GM12878 (cell line): ENCODE measurements around the gene MAP2K1. TPM values are rescaled to one million over a fixed set of nuclear protein-coding genes. Genes with fewer than 3 reads are reported as not detected.

Experiments used
- CEBPB ChIP-seq, 2 experiments: fragments of 150-350 bp in 1 of 2; IDR thresholded peaks; 2 replicates each; pipeline ENCODE4 v1.6.1; 2012 to 2014; ENCODE audit warnings: low read depth in 2 of 2, low read length in 2 of 2, borderline replicate concordance in 1 of 2, inconsistent platforms in 1 of 2
- CHD1 ChIP-seq: IDR thresholded peaks from 2 replicates; pipeline ENCODE4 v1.6.1; 2012; ENCODE audit warnings: low read depth, low read length, improper control_type of control experiment
- CREM ChIP-seq: IDR thresholded peaks from 2 replicates; pipeline ENCODE4 v1.6.1; 2014; ENCODE audit warnings: antibody characterized with exemption, low read depth
- DPF2 ChIP-seq: fragments of 450-650 bp; IDR thresholded peaks from 2 replicates; pipeline ENCODE4 v1.6.1; 2017; ENCODE audit warnings: mild to moderate bottlenecking
- E4F1 ChIP-seq: fragments of 450-650 bp; IDR thresholded peaks from 2 replicates; pipeline ENCODE4 v1.6.1; 2018; ENCODE audit warnings: borderline replicate concordance, mild to moderate bottlenecking; ENCODE audit not compliant: partially characterized antibody
- EGR1 ChIP-seq, 2 experiments: IDR thresholded peaks; 1 replicate in 1 of 2; 2 replicates in 1 of 2; pipeline ENCODE4 v1.6.1; 2011 to 2012; ENCODE audit warnings: low read depth in 2 of 2, low read length in 2 of 2, borderline replicate concordance in 1 of 2, mild to moderate bottlenecking in 1 of 2, moderate library complexity in 1 of 2
- EP300 ChIP-seq, 2 experiments: fragments of 150-350 bp in 1 of 2; IDR thresholded peaks; 2 replicates each; pipeline ENCODE4 v1.6.1; 2011 to 2012; ENCODE audit warnings: low read depth in 2 of 2, low read length in 2 of 2, borderline replicate concordance in 1 of 2, improper control_type of control experiment in 1 of 2, inconsistent platforms in 1 of 2; ENCODE audit not compliant: control insufficient read depth in 1 of 2
- IKZF1 ChIP-seq: fragments of 450-650 bp; conservative IDR thresholded peaks from 2 replicates; pipeline ENCODE4 v1.6.1; 2017; ENCODE audit warnings: antibody characterized with exemption, mild to moderate bottlenecking
- IRF5 ChIP-seq: fragments of 450-650 bp; IDR thresholded peaks from 2 replicates; pipeline ENCODE4 v1.6.1; 2017; ENCODE audit warnings: borderline replicate concordance
- MLLT1 ChIP-seq: fragments of 450-650 bp; IDR thresholded peaks from 2 replicates; pipeline ENCODE4 v1.6.1; 2016; ENCODE audit warnings: mild to moderate bottlenecking
- MXI1 ChIP-seq: fragments of 150-350 bp; IDR thresholded peaks from 2 replicates; pipeline ENCODE4 v1.6.1; 2011; ENCODE audit warnings: low read depth, mild to moderate bottlenecking, inconsistent platforms, low read length, improper control_type of control experiment
- MYB ChIP-seq: fragments of 150-350 bp; IDR thresholded peaks from 2 replicates; pipeline ENCODE4 v1.6.1; 2014; ENCODE audit warnings: mild to moderate bottlenecking, low read depth, low read length, borderline replicate concordance
- NR2C1 ChIP-seq: fragments of 450-650 bp; IDR thresholded peaks from 2 replicates; pipeline ENCODE4 v1.6.1; 2017; ENCODE audit warnings: antibody characterized with exemption, mild to moderate bottlenecking, moderate library complexity
- PAX5 ChIP-seq: IDR thresholded peaks from 2 replicates; pipeline ENCODE4 v1.6.1; 2011; ENCODE audit warnings: low read depth, low read length, borderline replicate concordance
- PAX8 ChIP-seq: fragments of 450-650 bp; IDR thresholded peaks from 2 replicates; pipeline ENCODE4 v1.6.1; 2017; ENCODE audit warnings: mild to moderate bottlenecking, moderate library complexity
- RCOR1 ChIP-seq: conservative IDR thresholded peaks from 2 replicates; pipeline ENCODE4 v1.6.1; 2012; ENCODE audit warnings: low read depth, low read length, improper control_type of control experiment
- RELB ChIP-seq: fragments of 450-650 bp; IDR thresholded peaks from 2 replicates; pipeline ENCODE4 v1.6.1; 2017; ENCODE audit warnings: low read depth, mild to moderate bottlenecking, moderate library complexity
- YBX1 ChIP-seq: fragments of 450-650 bp; IDR thresholded peaks from 2 replicates; pipeline ENCODE4 v1.6.1; 2016; ENCODE audit warnings: antibody characterized with exemption
- ZBTB11 ChIP-seq: fragments of 450-650 bp; formaldehyde crosslinking; IDR thresholded peaks from 2 replicates; pipeline ENCODE4 v1.5.0; 2022; ENCODE audit warnings: mild to moderate bottlenecking, missing genetic modification characterization
- ZNF217 ChIP-seq: fragments of 450-650 bp; IDR thresholded peaks from 2 replicates; pipeline ENCODE4 v1.6.1; 2017; ENCODE audit warnings: antibody characterized with exemption, mild to moderate bottlenecking
- polyA plus RNA-seq, 11 experiments: library from polyadenylated mRNA; depleted of rRNA in 4 of 11; unstranded in 6 of 11; stranded (reverse) in 5 of 11; fragments of >200 nt; fragmentation: Nextera tagmentation in 4 of 11; fragmentation: Illumina TruSeq in 1 of 11; extraction: Ambion mirVana in 4 of 11; extraction: Trizol in 1 of 11; gene quantifications; 1 replicate in 1 of 11; 2 replicates in 10 of 11; pipeline versions ENCODE4 v1.2.1 to v1.2.3, GENCODE V29; 2011 to 2016; ENCODE audit warnings: inconsistent platforms in 2 of 11, missing spikeins in 2 of 11, low read depth in 1 of 11
- total RNA-seq, 4 experiments: library from RNA; depleted of rRNA in 3 of 4; stranded (reverse); fragments of >200 nt in 3 of 4; fragmentation: Illumina TruSeq in 1 of 4; extraction: Trizol in 1 of 4; gene quantifications; 2 replicates each; pipeline versions ENCODE4 v1.2.1 to v1.2.3, GENCODE V29; 2013 to 2021

MAP2K1 gene
- total and polyA plus RNA-seq, 10 of the 15 experiments (the other 5 are each of a cell fraction or from before 2014, with no cell fraction given) = 11.2 to 112 (median 56.6) TPM

GRCh38 chr15:66390678-66391077 lies 4.0 kb downstream of the MAP2K1 start (continued):
- TF ChIP-seq EGR1 (IDR thresholded peaks at IDR 0.05; ENCODE audit: borderline replicate concordance in 1 of 2, low read depth in 2 of 2, low read length in 2 of 2) = peak in 1 of 2 experiments; percentile 72; a peak in 2 of 3 replicates
- TF ChIP-seq MLLT1 = peak; percentile 47; the same call in 1 of the 2 replicates
- peak; percentile 16 to 91; a peak in 3 of 4 replicates for TF ChIP-seq EP300 (IDR thresholded peaks at IDR 0.05; ENCODE audit: borderline replicate concordance in 1 of 2, control insufficient read depth in 1 of 2, low read depth in 2 of 2, low read length in 2 of 2)
- TF ChIP-seq YBX1 = no peak
- TF ChIP-seq NR2C1 = no peak
- TF ChIP-seq CREM = peak; percentile 80
- peak; percentile 89 for TF ChIP-seq RELB
- no peak for TF ChIP-seq PAX8
- TF ChIP-seq ZBTB11 (CRISPR knock-in tag) = no peak
- TF ChIP-seq RCOR1 = 0 out of 2 replicates have a peak, but pooled peaks have one; percentile 55
- TF ChIP-seq IRF5 = no peak
- no peak for TF ChIP-seq E4F1
- TF ChIP-seq CHD1 = no peak
- peak; percentile 96 for TF ChIP-seq IKZF1
- no peak for TF ChIP-seq MYB
- 0 out of 2 replicates have a peak, but pooled peaks have one; percentile 20 for TF ChIP-seq ZNF217
- 0 out of 2 replicates have a peak, but pooled peaks have one; percentile 26 for TF ChIP-seq MXI1
- TF ChIP-seq PAX5 = peak; percentile 84; the same call in 1 of the 2 replicates
- peak; percentile 86 for TF ChIP-seq DPF2
- TF ChIP-seq CEBPB (IDR thresholded peaks at IDR 0.05; ENCODE audit: borderline replicate concordance in 1 of 2, low read depth in 2 of 2, low read length in 2 of 2) = peak in 1 of 2 experiments; percentile 81; a peak in 1 of 4 replicates
